Naive B cell (primary cell): ENCODE data around the gene SDC3. TPM values are rescaled to one million over a fixed set of nuclear protein-coding genes. Genes with fewer than 3 reads are reported as not detected.

Experiments used
- ATAC-seq, 2 donors: fragments of 150-1000 bp; cut with Tn5 transposase; 2 replicates each; pipeline ENCODE4 v1.10.0; 2021; ENCODE audit warnings: low read depth in 2 of 2, mild to moderate bottlenecking in 2 of 2, moderate library complexity in 2 of 2
- DNase-seq: peaks from one replicate; pipeline ENCODE4 v3.0.0; 2022
- H3K27ac Mint-ChIP-seq, 6 donors: one replicate each; pipeline ENCODE4 v1.8.0; 2020 to 2022; ENCODE audit warnings: mild to moderate bottlenecking in 6 of 6, mixed read lengths in 6 of 6, moderate library complexity in 5 of 6, inconsistent platforms in 2 of 6
- H3K27me3 Mint-ChIP-seq, 3 donors: one replicate each; pipeline ENCODE4 v1.8.0; 2021 to 2022; ENCODE audit warnings: mixed read lengths in 3 of 3, mild to moderate bottlenecking in 1 of 3
- H3K36me3 Mint-ChIP-seq, 2 donors: one replicate each; pipeline ENCODE4 v1.8.0; 2020 to 2022; ENCODE audit warnings: mixed read lengths in 2 of 2, inconsistent platforms in 1 of 2, mild to moderate bottlenecking in 1 of 2
- H3K4me1 Mint-ChIP-seq, 3 donors: one replicate each; pipeline ENCODE4 v1.8.0; 2020 to 2022; ENCODE audit warnings: mixed read lengths in 3 of 3, inconsistent platforms in 1 of 3, mild to moderate bottlenecking in 1 of 3, moderate library complexity in 1 of 3
- H3K4me3 Mint-ChIP-seq, 8 donors: one replicate each; pipeline ENCODE4 v1.8.0; 2020 to 2022; ENCODE audit warnings: mild to moderate bottlenecking in 8 of 8, mixed read lengths in 8 of 8, moderate library complexity in 8 of 8, inconsistent platforms in 2 of 8
- H3K9me3 Mint-ChIP-seq, 7 donors: one replicate each; pipeline ENCODE4 v1.8.0; 2020 to 2022; ENCODE audit warnings: mixed read lengths in 7 of 7, mild to moderate bottlenecking in 5 of 7, inconsistent platforms in 2 of 7, moderate library complexity in 1 of 7
- polyA plus RNA-seq, 6 donors: library from polyadenylated mRNA; unstranded; fragments of 300-500 nt; fragmentation: Illumina TruSeq; gene quantifications; one replicate each; pipeline ENCODE4 v1.2.3, GENCODE V29; 2021; ENCODE audit warnings: low read depth in 6 of 6

Gene SDC3
- polyA plus RNA-seq, 6 donors from 2014 or later: 0.04 TPM; not detected in 5

DNA sequence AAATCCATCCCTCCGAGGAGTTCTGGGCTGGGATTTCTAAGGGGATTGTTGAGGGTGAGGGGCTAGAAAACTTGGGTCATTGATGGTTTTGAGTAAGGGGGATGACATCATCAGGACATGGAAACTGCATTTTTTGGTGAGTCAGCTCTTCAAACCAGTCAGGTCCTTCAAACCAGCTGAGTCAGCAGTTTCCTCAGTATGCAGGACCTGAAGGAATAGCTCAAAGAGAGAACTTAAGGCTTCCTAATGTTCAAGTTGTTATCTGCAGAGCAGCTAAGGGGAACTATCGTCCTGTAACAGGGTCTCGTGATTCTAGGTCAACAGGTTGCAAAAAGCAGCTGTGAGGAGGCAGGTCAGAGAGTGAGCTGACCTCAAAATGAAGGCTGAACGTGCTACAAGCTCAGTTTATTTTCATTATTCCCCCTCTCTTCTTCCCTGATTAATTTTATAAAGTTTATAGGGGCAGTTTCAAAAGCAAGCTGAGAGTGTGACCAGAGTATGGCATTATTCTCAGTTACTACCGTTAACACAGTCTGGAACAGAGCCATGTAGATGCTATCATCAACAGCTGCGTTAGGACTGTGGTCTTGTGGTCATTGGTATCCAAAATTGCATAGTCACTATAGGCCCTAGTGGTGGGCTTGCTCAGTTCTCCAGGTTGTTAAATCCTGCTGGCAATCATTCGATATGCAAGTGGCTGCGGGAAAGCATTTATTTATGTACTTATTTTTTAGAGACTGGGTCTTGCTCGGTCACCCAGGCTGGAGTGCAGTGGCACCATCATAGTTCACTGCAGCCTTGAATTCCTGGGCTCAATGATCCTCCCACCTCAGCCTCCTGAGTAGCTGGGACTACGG lies 10.7 kb upstream of the SDC3 start:
- H3K36me3 Mint-ChIP-seq: no peaks in the 10 kb centered on the region
- ATAC-seq: no peak

DNA sequence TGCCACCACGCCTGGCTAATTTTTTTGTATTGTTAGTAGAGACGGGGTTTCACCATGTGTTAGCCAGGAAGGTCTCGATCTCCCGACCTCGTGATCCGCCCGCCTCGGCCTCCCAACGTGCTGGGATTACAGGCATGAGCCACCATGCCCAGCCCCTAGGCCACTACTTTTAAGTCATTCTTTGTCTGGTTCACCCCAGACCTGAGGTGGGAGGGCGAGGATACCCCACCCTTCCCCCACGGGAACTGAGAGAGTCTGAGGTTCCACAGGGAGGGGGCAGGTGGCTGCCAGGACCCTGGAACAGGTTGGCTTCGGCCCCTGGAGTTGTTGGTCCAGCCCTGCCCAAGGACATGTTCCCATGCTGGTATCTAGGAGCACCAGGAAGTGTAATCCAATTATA lies 7.7 kb upstream of the SDC3 start:
- Mint-ChIP-seq H3K36me3 (no peaks in the 10 kb centered on the region), H3K9me3 (no peaks in the 10 kb centered on the region), H3K4me1 (peaks cover 1 to 6% (median 5%) of the 10 kb centered on the region in 3 donors), H3K27ac (no peak overlapping the region), H3K4me3 (no peak overlapping the region), H3K27me3 (peaks cover 6 to 35% (median 22%) of the 10 kb centered on the region in 3 donors)
- DNase-seq (no peak), ATAC-seq (no peak)

More for the DNA sequence above, 10.7 kb upstream of the SDC3 start:
- Mint-ChIP-seq H3K4me1 (peaks cover 0 to 5% (median 0%) of the 10 kb centered on the region in 3 donors), H3K9me3 (no peaks in the 10 kb centered on the region), H3K27me3 (peaks cover 6 to 21% (median 7%) of the 10 kb centered on the region in 3 donors), H3K4me3 (no peak overlapping the region), H3K27ac (peak overlapping the region in 1 of 6 donors; percentile 57)
- DNase-seq: no peak

DNA sequence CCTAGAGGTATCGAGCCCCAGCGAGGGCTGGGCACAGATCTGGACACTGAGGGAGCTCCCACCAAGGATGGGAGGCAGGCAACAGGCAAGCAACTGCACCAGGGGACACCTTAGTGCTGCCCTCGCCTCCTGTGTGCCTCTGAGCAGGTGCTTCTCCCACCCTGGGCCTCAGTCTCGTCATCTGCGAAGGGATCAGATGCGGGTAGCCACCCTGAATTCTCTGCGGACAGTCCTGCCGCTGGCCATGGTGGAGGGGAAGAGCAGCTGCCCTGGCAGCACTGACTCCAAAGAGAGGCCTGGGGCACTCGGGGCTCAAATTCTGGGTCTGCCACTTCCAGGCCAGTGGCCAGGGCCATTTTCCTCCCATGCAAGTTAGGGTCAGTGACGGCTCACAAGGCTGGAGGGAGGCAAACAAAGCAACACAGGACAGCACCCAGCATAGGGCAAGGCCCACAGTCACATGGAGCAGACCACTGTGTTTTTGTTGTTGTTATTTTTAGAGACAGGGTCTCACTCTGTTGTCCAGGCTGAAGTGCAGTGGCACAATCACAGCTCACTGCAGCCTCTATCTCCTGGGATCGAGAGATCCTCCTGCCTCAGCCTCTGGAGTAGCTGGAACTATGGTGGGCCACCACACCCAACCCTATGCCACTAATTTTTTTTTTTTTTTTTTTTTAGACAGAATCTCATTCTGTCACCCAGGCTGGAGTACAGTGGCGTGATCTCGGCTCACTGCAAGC lies 7.1 kb upstream of the SDC3 start:
- H3K27me3 Mint-ChIP-seq: peaks cover 2 to 38% (median 26%) of the 10 kb centered on the region in 3 donors
- no peaks in the 10 kb centered on the region for H3K36me3 Mint-ChIP-seq
- DNase-seq (no peak), ATAC-seq (no peak)
- no peak overlapping the region for H3K4me3 Mint-ChIP-seq
- no peak overlapping the region for H3K27ac Mint-ChIP-seq
- no peaks in the 10 kb centered on the region for H3K9me3 Mint-ChIP-seq
- peaks cover 7 to 8% (median 8%) of the 10 kb centered on the region in 3 donors for H3K4me1 Mint-ChIP-seq

DNA sequence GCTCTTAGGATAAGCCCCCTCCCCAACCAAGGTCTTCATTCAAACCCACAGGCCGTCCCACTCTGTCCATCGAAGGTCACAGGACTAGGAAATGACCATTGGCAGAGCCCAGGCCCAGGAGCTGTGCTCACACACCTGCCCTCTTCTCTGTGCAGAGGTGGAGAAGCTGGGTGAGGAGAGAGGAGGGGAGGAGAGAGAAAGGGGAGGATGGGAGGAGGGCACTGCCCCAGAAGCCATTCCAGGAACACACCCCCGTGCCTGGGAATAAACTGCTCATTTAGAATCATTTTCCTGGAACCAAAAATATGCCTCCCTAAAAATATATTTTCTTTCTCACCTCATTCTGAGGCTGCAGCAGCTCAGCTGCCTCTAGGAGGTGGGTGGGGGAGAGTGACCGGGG lies 6.4 kb upstream of the SDC3 start:
- H3K36me3 Mint-ChIP-seq: no peaks in the 10 kb centered on the region
- no peaks in the 10 kb centered on the region for H3K9me3 Mint-ChIP-seq
- peaks cover under 1 to 43% (median 33%) of the 10 kb centered on the region in 3 donors for H3K27me3 Mint-ChIP-seq
- peaks cover 13 to 15% (median 15%) of the 10 kb centered on the region in 3 donors for H3K4me1 Mint-ChIP-seq
- H3K4me3 Mint-ChIP-seq: peak overlapping the region in 1 of 8 donors; percentile 76
- DNase-seq (no peak), ATAC-seq (no peak)
- H3K27ac Mint-ChIP-seq: no peak overlapping the region

DNA sequence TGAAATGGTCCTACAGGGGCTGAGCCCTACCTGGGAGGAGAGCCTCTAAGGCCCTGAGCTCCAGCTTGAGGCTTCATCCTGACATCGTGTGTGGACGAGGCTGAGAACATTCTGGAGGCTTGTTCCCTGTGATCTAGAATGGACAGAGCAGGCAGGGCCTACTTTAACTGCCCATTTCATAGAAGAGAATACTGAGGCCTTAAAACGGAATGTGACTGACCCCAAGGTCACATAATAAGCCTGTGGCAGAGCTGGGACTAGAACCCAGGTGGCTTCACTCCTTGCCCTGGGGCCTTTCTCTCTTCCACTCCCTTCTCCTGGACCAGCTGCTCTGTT lies 6.0 kb upstream of the SDC3 start:
- Mint-ChIP-seq H3K4me1 (peaks cover 17 to 19% (median 19%) of the 10 kb centered on the region in 3 donors), H3K9me3 (no peaks in the 10 kb centered on the region), H3K27ac (no peak overlapping the region), H3K36me3 (no peaks in the 10 kb centered on the region), H3K27me3 (peaks cover 4 to 46% (median 37%) of the 10 kb centered on the region in 3 donors), H3K4me3 (peak overlapping the region in 1 of 8 donors; percentile 76)
- no peak for DNase-seq
- no peak for ATAC-seq

DNA sequence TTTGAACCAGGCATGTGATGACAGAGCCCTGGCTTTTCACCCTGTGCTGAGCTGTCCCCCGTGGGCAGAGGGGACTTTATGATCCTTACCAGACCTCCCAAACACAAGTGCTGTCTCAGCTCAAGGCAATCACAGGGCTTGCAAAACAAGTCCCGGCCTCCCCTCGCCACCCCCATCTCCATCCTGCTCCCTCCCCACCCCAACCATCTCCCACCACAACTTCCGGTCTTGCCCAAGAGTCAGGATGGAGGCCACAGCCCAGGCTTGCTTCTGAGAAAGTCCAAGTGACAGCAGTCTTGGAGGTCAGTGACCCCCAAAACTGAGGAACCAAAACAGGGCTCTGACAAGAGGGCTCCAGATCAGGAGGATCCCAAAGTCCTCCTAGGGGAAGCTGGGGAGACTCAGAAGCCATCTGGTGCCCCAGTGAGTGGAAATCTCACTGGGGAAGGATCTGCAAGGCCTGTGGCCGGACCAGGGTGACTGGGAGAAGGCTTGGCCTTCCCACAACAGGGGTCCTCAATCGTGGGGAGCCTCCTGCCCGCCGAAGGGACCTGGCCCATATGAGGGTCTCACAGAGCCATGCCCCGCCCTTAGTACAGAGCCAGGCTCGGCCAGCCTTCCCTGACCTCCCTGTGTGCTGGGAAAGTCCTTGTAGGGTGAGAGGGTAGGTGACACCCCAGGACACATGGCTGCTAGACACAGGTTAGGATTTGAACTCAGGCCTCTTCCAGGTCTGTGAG lies 4.5 kb upstream of the SDC3 start:
- Mint-ChIP-seq H3K27ac (peak overlapping the region in 1 of 6 donors; percentile 45), H3K36me3 (no peaks in the 10 kb centered on the region), H3K4me1 (peaks cover 20 to 26% (median 23%) of the 10 kb centered on the region in 3 donors), H3K27me3 (peaks cover 6 to 54% (median 43%) of the 10 kb centered on the region in 3 donors), H3K4me3 (no peak overlapping the region), H3K9me3 (no peaks in the 10 kb centered on the region)
- ATAC-seq: no peak
- no peak for DNase-seq

DNA sequence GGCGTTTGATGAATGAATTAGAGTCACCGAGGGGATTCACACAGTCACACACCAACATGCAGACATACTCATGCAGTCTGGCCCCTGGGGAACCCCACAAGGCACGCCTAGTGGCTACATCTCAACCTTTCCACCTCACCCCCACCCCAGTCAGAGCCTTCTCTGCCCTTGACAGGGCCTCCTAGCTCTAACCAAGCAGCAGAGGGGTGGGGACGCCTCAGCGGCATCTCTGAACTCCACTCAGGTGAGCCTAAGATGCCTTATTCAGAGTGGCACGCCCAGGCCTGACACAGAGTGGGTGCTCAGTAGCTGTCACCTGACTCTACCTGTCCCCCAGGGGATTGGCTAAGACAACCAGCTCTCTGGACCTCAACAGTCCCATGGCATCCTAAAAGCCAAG lies 3.7 kb upstream of the SDC3 start:
- H3K9me3 Mint-ChIP-seq: peaks cover 0 to 2% (median 0%) of the 10 kb centered on the region in 7 donors
- H3K27me3 Mint-ChIP-seq: peaks cover 12 to 62% (median 50%) of the 10 kb centered on the region in 3 donors
- no peak for DNase-seq
- no peak overlapping the region for H3K27ac Mint-ChIP-seq
- H3K4me1 Mint-ChIP-seq: peaks cover 26 to 33% (median 29%) of the 10 kb centered on the region in 3 donors
- ATAC-seq: no peak
- no peaks in the 10 kb centered on the region for H3K36me3 Mint-ChIP-seq
- H3K4me3 Mint-ChIP-seq: no peak overlapping the region

DNA sequence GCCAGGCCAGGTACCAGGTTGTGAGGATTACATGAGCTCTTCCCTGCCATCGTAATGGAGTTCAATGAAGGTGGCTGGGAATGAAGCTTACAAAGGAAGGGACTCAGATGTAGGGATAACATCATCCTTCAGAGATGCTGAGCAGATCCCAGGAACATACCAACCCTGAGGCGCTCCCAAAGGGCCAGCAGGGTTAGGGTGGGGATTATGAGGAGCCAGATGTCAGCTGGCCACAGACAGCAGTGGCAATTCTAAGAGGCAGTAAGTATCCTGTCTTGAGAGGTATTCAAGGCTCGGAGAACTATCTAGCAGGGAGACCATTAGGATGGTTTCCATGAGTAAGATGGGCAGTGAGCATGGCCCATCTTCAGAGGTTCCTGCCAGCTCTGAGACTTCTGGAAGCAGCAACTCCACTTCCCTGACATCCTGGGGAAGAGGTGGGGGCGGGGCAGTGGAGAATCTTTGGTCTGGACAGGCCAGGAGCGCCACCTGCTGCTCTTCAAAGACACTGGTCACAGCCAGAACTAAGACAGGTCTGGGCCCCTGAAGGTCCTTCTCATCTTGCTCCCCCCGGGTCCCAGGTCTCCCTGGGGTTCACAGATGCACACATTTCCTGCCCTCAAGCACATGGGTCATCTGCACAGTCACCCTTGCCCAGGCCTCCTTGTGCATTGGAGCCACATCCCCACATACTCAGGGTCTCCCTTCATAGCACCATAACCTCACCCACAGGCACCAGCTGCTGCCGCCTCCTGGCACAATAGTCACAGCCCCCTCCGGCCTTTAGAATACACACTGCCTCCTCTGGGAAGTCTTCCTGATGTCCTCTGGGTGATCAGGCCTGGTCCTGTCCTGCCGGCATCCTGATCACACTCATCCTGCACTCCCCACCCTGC lies 2.7 kb upstream of the SDC3 start:
- H3K27me3 Mint-ChIP-seq: peaks cover 14 to 72% (median 56%) of the 10 kb centered on the region in 3 donors
- H3K27ac Mint-ChIP-seq: peak overlapping the region in 3 of 6 donors; percentile 80 to 83 (median 82)
- no peaks in the 10 kb centered on the region for H3K36me3 Mint-ChIP-seq
- ATAC-seq (peak in 1 of 2 donors; percentile 36), DNase-seq (peak; percentile 33)
- H3K4me3 Mint-ChIP-seq: peak overlapping the region in 1 of 8 donors; percentile 20
- H3K9me3 Mint-ChIP-seq: peaks cover 0 to 2% (median 0%) of the 10 kb centered on the region in 7 donors
- H3K4me1 Mint-ChIP-seq: peaks cover 27 to 34% (median 29%) of the 10 kb centered on the region in 3 donors

DNA sequence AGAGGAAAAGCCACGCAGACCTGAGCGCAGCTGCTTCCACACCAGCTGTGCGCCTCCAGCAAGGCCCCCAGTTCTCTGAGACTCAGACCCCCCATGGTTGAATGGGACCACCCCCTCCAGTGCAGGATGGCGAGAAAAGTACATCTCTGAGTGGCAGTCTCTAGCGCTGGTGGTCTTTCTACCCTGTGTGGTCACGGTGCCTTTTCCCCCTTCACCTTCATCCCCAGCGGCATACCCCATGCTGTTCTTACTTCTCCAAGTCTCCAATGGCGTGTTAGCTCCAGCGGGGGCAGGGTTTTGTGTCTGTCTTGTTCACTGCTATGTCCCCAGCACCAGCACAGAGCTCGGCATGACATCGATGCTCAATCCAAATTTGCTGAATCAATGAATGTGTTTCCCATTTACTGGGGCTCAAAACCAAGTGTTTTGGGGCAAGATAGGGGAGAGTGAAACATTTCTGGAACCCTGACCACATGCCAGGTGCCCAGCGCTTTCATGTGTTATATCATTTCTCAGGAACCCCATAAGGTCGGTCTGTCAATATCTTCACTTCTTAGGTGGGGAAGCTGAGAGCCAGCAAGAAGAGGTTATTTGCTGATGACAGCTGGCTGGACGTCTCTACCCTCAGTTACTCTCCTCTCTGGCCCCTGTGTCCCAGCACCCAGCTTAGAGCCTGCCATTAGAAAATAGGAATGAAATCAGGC lies 959 bp upstream of the SDC3 start:
- Mint-ChIP-seq H3K27me3 (peaks cover 14 to 81% (median 67%) of the 10 kb centered on the region in 3 donors), H3K4me3 (peak overlapping the region; percentile 79 to 93 (median 88)), H3K36me3 (no peaks in the 10 kb centered on the region), H3K9me3 (peaks cover 0 to 2% (median 0%) of the 10 kb centered on the region in 7 donors), H3K27ac (peak overlapping the region in 3 of 6 donors; percentile 12 to 70 (median 61)), H3K4me1 (peaks cover 27 to 34% (median 34%) of the 10 kb centered on the region in 3 donors)
- DNase-seq: no peak
- no peak for ATAC-seq

DNA sequence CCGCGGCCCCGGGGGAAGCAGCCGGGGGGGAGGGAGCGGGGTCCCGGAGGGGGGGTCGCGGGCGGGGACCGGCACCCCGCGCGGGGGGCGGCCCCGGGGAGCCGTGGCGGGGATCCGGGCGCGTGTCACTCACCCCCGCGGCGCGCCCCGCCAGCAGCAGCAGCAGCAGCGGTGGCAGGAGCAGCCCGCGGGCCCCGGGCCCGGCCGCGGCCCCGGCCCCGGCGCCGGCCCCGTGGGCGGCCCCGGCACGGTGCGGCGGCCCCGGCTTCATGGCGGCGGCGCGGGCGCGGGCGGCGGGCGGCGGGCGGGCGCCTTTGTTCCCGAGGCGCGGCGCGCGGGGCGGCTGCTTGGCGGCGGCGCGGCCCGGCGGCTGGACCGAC lies 252 bp downstream of the SDC3 start:
- DNase-seq: no peak

DNA sequence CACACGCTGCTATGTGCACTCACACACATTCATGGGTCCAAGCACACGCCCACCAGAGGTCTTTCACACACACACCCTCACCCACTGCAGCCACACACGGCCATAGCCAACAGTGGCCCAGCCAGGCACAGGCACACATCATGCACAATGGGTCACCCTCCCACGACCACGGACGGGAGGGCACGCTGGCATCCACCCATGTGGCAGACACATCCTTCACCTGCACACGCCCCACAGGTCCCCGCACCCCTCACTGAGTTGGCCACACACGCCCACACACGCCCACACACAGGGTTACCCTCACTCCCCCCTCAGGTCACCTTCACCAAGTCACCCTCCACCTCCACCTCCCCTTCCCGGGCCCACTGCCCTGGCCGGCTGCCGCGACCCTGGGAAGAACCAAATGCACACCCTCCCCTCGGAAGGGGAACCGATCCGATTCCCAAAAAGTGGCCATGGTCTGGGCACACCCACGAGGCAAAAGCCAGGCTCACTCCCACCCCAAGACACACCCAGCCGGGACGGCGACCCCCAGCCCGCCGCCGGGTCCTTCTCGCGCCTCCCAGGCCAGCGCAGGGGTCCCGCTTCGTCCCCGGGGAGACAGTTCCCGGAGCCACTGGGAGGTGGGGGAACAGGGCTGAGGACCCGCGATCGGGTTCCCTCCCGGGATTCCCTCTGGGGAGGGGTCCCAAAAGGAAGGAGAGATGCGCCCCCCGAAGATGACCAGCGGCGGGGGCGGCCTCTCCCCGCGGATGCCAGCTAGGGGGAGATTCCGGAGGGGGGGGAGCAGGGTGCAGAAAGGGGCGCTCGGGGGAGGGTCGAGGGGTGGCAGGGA lies 860 bp downstream of the SDC3 start:
- H3K36me3 Mint-ChIP-seq: no peaks in the 10 kb centered on the region
- DNase-seq (no peak), ATAC-seq (no peak)
- H3K9me3 Mint-ChIP-seq: peaks cover 0 to 2% (median 0%) of the 10 kb centered on the region in 7 donors
- H3K4me1 Mint-ChIP-seq: peaks cover 27 to 34% (median 34%) of the 10 kb centered on the region in 3 donors
- H3K27me3 Mint-ChIP-seq: peaks cover 18 to 82% (median 73%) of the 10 kb centered on the region in 3 donors
- H3K4me3 Mint-ChIP-seq: peak overlapping the region; percentile 73 to 91 (median 86)
- H3K27ac Mint-ChIP-seq: peak overlapping the region in 5 of 6 donors; percentile 23 to 73 (median 53)

More for the DNA sequence above, 252 bp downstream of the SDC3 start:
- peak in 1 of 2 donors; percentile 16 for ATAC-seq
- Mint-ChIP-seq H3K27ac (no peak overlapping the region), H3K4me3 (peak overlapping the region in 1 of 8 donors; percentile 73), H3K4me1 (peaks cover 27 to 34% (median 34%) of the 10 kb centered on the region in 3 donors), H3K27me3 (peaks cover 16 to 79% (median 67%) of the 10 kb centered on the region in 3 donors), H3K36me3 (no peaks in the 10 kb centered on the region), H3K9me3 (peaks cover 0 to 2% (median 0%) of the 10 kb centered on the region in 7 donors)
